Measurements from ENCODE around the gene KCNJ10. TPM values are rescaled to one million over a fixed set of nuclear protein-coding genes. Genes with fewer than 3 reads are reported as not detected.
A peak's percentile ranks its signal among the peaks of the same experiment; 100 is the strongest.

Gene KCNJ10
- total RNA-seq, 1 donor from 2014 or later = not detected

DNA sequence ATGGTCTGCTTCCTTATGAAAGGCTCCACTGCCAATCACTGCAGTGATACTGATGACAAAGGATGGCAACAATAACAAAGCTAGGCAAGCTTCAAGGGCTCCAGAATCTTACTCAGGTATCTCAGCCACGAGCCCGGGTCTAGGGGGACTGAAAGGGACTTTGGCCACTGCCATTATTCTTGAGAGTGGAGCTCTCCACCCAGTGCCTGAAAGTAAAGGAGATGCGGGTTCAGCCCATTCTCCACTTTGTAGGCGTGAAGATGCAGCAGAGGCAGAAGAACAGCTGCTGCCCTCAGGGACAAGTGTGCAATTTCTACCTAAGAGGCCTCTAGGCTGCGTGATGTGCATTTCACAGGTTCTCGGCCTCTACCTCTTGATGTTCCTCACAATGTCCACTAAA is 84.5 kb downstream of the KCNJ10 start:
- no peak for DNase-seq
- intact Hi-C loops (cut with micrococcal nuclease) = no loop called here
- no peak for ATAC-seq

- intact Hi-C loops (cut with micrococcal nuclease) = no loop called here
These were observed 86.3 kb downstream of the KCNJ10 start for GRCh38 chr1:159983681-159984080.

DNA sequence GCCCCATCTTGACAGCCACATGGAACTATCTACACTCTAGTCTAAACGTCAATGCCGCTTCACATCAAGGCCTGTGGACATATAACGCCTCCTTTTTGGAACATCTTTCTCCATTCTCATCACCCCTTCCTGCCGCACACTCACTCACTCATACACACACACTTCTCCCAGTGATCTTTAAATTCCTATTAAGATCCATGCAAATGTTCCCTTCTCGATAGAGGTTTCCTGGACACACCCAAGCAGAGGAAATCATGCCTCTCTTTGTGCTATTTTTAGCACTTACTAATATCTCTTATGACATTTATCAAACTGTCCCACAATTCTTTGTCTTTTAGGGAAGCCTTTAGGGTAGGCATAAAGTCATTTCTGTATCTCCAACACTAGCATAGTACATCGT is 87.7 kb downstream of the KCNJ10 start:
- no peak for DNase-seq
- no peak for ATAC-seq

More at GRCh38 chr1:159983681-159984080, 86.3 kb downstream of the KCNJ10 start:
- DNase-seq = no peak
- ATAC-seq = no peak

DNA sequence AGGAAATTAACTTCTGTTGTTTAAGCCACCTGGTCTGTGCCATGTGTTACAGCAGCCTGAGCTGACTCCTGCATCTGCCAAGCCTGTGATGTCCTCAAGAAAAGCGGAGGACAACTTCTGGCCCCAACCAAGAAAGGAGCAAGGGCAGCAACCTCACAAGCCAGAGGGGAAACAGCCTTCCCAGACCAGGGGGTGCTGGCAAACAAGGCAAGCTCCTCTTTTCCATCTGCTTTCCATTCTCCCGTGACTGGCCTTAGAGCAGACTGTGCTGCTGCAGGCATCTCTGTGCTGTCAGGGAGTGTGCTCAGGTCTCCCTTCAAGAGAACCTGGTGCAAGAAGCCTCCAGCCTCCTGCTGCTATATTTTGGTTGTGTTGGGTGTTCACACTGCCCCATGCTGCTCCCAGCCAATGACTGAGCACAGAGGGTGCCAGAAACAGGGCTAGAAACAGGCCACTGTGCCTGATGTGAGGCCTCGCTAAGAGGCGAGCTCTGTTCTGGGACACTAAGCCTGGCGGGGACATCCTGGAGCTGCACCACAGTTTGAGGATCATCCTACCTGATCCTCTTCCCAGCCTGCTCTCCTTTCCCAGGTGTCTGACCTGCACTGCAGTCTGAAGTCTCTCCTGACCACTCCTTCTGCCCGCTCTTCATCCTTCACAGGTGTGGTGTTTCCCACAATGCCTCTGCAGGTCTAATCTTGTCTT is 88.5 kb downstream of the KCNJ10 start:
- intact Hi-C loops (cut with micrococcal nuclease) = no loop called here
- ATAC-seq = no peak
- DNase-seq = no peak

More for the DNA sequence above, 87.7 kb downstream of the KCNJ10 start:
- intact Hi-C loops (cut with micrococcal nuclease) = no loop called here

GRCh38 chr1:159980786-159981185 is 89.2 kb downstream of the KCNJ10 start:
- intact Hi-C loops (cut with micrococcal nuclease) = no loop called here
- DNase-seq (no peak), ATAC-seq (no peak)

DNA sequence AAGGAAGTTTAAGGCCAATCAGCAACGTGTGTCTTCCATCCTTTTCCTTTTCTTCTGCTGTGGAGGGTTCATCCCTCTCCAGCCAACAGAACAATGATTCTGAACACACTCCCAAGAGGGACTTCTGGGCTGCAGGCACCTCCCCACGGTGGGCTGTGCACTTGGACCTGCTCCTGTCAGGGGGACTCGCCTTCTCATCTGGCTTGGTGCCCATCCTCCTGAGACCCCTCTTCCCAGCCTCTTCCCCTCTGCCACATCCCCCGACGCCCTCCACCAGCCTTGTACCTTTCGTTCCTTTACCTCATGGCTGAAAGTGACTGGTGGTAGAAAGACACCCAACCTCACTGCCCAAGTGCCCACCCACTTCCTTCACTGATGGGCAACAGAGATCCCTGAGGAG is 89.9 kb downstream of the KCNJ10 start:
- intact Hi-C loops (cut with micrococcal nuclease) = no loop called here
- no peak for DNase-seq
- ATAC-seq = no peak

- no peak for DNase-seq
These were observed 90.7 kb downstream of the KCNJ10 start for GRCh38 chr1:159979257-159979656.

GRCh38 chr1:159978107-159978398 is 91.9 kb downstream of the KCNJ10 start:
- DNase-seq (no peak), ATAC-seq (no peak)

More at GRCh38 chr1:159979257-159979656, 90.7 kb downstream of the KCNJ10 start:
- intact Hi-C loops (cut with micrococcal nuclease) = no loop called here
- ATAC-seq = no peak

DNA sequence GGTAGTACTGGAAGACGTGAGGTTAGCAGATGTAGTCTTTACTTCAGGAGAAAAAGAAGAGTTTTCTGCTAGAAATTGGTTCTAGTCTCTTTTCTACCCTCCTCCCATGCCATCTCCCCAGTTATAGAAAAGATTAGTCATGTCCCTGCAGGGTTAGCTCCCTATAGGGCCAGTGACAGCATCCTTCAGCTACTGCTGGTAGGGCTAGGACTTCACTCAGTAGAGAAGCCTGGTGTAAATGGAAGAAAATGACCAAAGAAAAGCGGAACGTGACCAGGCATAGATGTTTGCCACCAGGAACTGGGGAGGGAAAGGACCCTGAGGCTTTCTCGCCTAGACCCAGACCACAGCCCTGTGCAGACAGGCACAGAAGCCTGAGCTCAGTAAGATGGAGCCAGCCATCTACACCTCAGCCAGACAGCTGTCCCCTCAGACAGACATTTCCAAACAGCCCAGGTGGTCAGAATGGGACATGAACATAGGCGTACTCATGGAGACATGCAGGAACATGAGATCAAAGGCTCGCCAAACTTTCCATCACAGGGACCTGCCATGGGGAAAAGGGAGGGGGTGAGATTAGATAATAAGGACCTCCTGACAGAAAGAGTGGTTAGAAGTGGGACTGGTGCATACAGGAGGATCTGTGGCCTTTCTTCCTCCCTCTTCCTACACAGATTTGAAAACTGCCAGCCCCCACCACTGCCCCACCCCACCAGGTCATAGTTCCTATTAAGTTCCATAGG is 92.4 kb downstream of the KCNJ10 start:
- ATAC-seq = no peak
- intact Hi-C loops (cut with micrococcal nuclease) = no loop called here
- DNase-seq = no peak

More at GRCh38 chr1:159978107-159978398, 91.9 kb downstream of the KCNJ10 start:
- intact Hi-C loops (cut with micrococcal nuclease) = no loop called here

GRCh38 chr1:159974350-159974965 is 95.5 kb downstream of the KCNJ10 start:
- DNase-seq (no peak), ATAC-seq (no peak)
- intact Hi-C loops (cut with micrococcal nuclease) = no loop called here

DNA sequence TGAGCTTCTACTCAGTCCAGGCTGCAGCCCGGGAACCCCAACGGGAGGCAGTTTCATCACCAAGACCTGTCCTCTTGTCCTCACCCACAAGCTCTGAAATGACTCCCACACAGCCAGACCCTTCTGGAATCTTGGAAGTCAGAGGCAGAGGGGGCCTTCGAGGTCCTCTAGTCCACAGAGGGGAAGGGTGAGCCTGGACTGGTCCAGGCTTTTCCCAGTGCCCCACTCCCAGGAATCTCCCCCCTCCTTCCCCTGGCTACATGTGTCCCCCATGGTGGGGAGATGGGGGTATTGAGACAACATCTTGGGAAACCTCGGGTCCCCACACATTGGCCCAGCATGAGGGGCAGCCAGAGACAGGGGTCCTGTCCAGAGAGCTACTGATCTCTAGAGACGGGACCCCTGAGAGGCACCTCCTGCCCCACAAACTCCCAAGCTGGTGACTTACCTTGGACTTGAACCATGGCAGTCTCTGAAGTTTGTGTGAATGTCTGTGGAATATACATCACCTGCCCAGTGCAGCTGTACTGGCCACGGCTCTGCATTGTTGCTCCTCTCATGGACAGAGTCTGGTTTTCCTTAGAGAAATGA is 96.5 kb downstream of the KCNJ10 start:
- intact Hi-C loops (cut with micrococcal nuclease) = no loop called here
- no peak for DNase-seq
- no peak for ATAC-seq

DNA sequence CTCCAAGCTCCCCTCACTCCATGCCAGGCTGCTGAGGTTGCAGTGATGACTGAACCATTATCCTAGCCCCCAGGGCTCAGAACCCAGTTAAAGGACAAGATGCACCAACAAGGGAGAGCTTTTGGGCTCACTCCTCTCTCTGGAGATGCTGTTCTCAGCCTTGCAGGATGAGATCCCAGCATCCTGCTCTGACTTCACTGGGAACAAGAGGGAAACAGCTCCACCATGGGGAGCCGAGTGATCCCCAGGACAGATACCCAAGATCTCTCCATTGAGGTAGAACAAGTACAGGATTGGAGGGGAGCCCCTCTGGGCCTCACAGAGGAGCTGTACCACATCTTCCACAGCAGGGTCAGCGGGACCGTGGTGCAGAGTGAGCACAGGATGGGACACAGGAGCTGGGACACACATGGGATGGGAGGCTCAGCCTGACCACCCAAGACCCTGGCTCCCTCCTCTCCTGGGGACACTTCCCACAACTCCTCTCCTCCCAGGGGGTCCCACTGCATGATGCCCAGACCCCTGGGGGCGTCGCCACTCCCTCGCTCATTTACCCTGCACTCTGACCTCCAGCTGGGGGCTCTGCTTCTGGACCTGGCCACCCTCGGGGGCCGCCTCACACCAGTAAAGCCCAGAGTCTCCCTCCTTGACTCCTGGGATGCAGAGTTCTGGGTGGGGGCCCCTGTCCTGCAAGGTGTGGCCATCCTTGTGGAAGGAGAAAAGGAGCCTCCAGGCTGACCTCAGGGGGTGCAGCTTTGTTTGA is 97.3 kb downstream of the KCNJ10 start:
- DNase-seq (no peak), ATAC-seq (no peak)
- intact Hi-C loops (cut with micrococcal nuclease) = no loop called here

GRCh38 chr1:159970932-159971342 is 99.0 kb downstream of the KCNJ10 start:
- intact Hi-C loops (cut with micrococcal nuclease) = no loop called here
- no peak for DNase-seq
- ATAC-seq = peak; percentile 80

- intact Hi-C loops (cut with micrococcal nuclease) = no loop called here
- no peak for ATAC-seq
- no peak for DNase-seq
These were observed 101.1 kb downstream of the KCNJ10 start for GRCh38 chr1:159968901-159969300.

- intact Hi-C loops (cut with micrococcal nuclease) = no loop called here
- ATAC-seq = no peak
- no peak for DNase-seq
These were observed 104.7 kb downstream of the KCNJ10 start for GRCh38 chr1:159965263-159965662.

GRCh38 chr1:159964144-159964543 is 105.8 kb downstream of the KCNJ10 start:
- DNase-seq = no peak
- intact Hi-C loops (cut with micrococcal nuclease) = no loop called here
- no peak for ATAC-seq

GRCh38 chr1:159962176-159962575 is 107.8 kb downstream of the KCNJ10 start:
- no peak for ATAC-seq
- DNase-seq = no peak
- intact Hi-C loops (cut with micrococcal nuclease) = no loop called here

GRCh38 chr1:159961636-159962035 is 108.3 kb downstream of the KCNJ10 start:
- intact Hi-C loops (cut with micrococcal nuclease) = no loop called here
- DNase-seq (no peak), ATAC-seq (no peak)

DNA sequence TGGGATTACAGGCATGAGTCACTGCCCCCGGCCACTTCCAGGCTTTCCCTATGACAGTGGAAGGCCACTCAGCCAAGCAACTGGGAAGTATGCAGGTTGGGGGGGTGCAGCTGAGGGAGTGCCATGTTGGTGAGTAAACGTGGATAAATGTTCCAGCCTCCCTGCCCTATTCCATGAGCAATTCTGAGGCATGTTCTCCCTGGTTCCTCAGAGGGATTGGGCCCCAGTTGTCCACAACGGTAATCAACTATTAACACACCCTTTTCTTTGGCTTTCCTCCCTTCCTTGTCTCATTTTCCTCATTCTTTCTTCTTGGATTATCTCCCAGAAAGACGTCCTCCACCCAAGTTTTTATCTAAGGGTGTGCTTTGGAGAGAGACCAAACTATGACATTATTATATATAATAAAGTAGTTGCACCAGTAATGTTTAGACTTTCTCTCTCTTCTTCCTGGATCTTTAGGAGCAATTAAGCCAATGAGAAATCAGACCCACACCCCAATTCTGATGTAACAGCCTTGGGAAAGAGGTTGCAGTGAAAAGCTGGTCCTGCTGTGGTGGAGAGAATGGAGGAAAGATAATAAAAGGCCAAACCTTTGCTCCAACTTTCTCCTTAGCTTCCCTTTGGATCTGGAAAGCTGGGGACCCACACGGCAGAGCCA is 109.1 kb downstream of the KCNJ10 start:
- ATAC-seq = peak; percentile 91
- intact Hi-C loops (cut with micrococcal nuclease) = no loop called here
- DNase-seq = peak; percentile 50
